ENCODE data around the gene POR.

POR gene

GRCh38 chr7:75955331-75955955, 40.5 kb downstream of the POR start:
- no peak for DNase-seq (ENCODE audit: low read depth)

GRCh38 chr7:75957021-75957736, 42.2 kb downstream of the POR start:
- DNase-seq (ENCODE audit: low read depth): no peak

GRCh38 chr7:75958802-75959543, 44.0 kb downstream of the POR start:
- no peak for DNase-seq (ENCODE audit: low read depth)

- DNase-seq (ENCODE audit: low read depth): no peak
Observed at GRCh38 chr7:75960372-75960771, 45.4 kb downstream of the POR start.

- no peak for DNase-seq (ENCODE audit: low read depth)
Observed at GRCh38 chr7:75961218-75961617, 46.3 kb downstream of the POR start.

- DNase-seq (ENCODE audit: low read depth): no peak
Observed at GRCh38 chr7:75962607-75963380, 47.8 kb downstream of the POR start.

- DNase-seq (ENCODE audit: low read depth): no peak
Observed at GRCh38 chr7:75963381-75963995, 48.5 kb downstream of the POR start.

- no peak for DNase-seq (ENCODE audit: low read depth)
Observed at GRCh38 chr7:75965617-75966016, 50.7 kb downstream of the POR start.

GRCh38 chr7:75966190-75966961, 51.4 kb downstream of the POR start:
- DNase-seq (ENCODE audit: low read depth): no peak

- no peak for DNase-seq (ENCODE audit: low read depth)
Observed at GRCh38 chr7:75967055-75967454, 52.1 kb downstream of the POR start.

- DNase-seq (ENCODE audit: low read depth): no peak
Observed at GRCh38 chr7:75967487-75967997, 52.6 kb downstream of the POR start.

GRCh38 chr7:75968012-75968411, 53.1 kb downstream of the POR start:
- DNase-seq (ENCODE audit: low read depth): no peak

GRCh38 chr7:75968561-75969001, 53.6 kb downstream of the POR start:
- no peak for DNase-seq (ENCODE audit: low read depth)

- DNase-seq (ENCODE audit: low read depth): no peak
Observed at GRCh38 chr7:75969182-75969581, 54.2 kb downstream of the POR start.

GRCh38 chr7:75969704-75970498, 54.9 kb downstream of the POR start:
- no peak for DNase-seq (ENCODE audit: low read depth)

- no peak for DNase-seq (ENCODE audit: low read depth)
Observed at GRCh38 chr7:75971309-75971960, 56.5 kb downstream of the POR start.

- no peak for DNase-seq (ENCODE audit: low read depth)
Observed at GRCh38 chr7:75971961-75972763, 57.2 kb downstream of the POR start.

GRCh38 chr7:75977743-75978142, 62.8 kb downstream of the POR start:
- no peak for DNase-seq (ENCODE audit: low read depth)

All from stimulated activated CD8-positive, alpha-beta memory T cell treated with anti-CD3 and anti-CD28 coated beads, Interleukin-15, amount 100 ng/mL, for 1 hour (primary cell).